Measurements from ENCODE around the gene PI4K2A.

- TF ChIP-seq USF2 (IDR thresholded peaks at IDR 0.05; ENCODE audit: low read depth, low read length) (no peak), CTCF (conservative IDR thresholded peaks at IDR 0.05; ENCODE audit: low read depth, low read length) (no peak), MAFK (IDR thresholded peaks at IDR 0.05; ENCODE audit: low read depth, low read length) (no peak)
Measured at GRCh38 chr10:97643441-97643985, 3.0 kb downstream of the PI4K2A start.
